GM23248 (cell line): ENCODE measurements around the gene NXPH4.

ENCODE experiments used
- EZH2 ChIP-seq: fragments of 200-600 bp; sonication (generic); IDR thresholded peaks from 2 replicates; pipeline ENCODE4 v1.6.1; 2018; ENCODE audit warnings: antibody characterized with exemption, mild to moderate bottlenecking; ENCODE audit not compliant: insufficient read depth, poor library complexity, severe bottlenecking
- EZH2phosphoT487 ChIP-seq: fragments of 200-600 bp; sonication (generic); IDR thresholded peaks from 2 replicates; pipeline ENCODE4 v1.6.1; 2018; ENCODE audit warnings: antibody characterized with exemption, moderate library complexity, mild to moderate bottlenecking, low read depth; ENCODE audit not compliant: insufficient read depth

DNA sequence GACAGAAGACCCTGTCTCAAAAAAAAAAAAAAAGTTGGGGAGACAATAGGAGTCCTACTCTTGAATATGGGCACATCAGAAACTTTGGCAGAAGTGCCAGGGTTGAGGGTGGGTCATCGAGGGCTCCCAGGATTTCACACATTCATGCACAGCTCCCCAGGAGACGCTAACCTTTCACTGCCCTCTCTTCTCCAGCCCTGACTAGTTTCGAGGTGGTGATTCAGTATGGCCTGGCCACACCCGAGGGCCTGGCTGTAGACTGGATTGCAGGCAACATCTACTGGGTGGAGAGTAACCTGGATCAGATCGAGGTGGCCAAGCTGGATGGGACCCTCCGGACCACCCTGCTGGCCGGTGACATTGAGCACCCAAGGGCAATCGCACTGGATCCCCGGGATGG lies 39.7 kb upstream of the NXPH4 start:
- TF ChIP-seq EZH2 (no peak), EZH2phosphoT487 (no peak)
